T-cell (primary cell): ENCODE results near the gene TJP3. TPM values are rescaled to one million over a fixed set of nuclear protein-coding genes. Genes with fewer than 3 reads are reported as not detected.
"Not testable (repeated sequence)": the region's sequence is repeated elsewhere in the genome, so short reads cannot be mapped to it uniquely, and the experiment has no call there.

Experiments used
- ATAC-seq, 4 experiments: fragments of 200-7000 bp in 3 of 4; fragments of 150-1000 bp in 1 of 4; cut with Tn5 transposase; replicated peaks in 1 of 4; 1 replicate in 3 of 4; 2 replicates in 1 of 4; pipeline ENCODE4 v1.10.0; 2021; ENCODE audit warnings: moderate library complexity in 3 of 4, mild to moderate bottlenecking in 2 of 4, moderate number of reproducible peaks in 1 of 4
- CTCF ChIA-PET, 2 donors: fragments of 300-600 bp; sonication (Branson Sonifier 250); formaldehyde crosslinking; loops; one replicate each; lab custom pipeline; 2022; ENCODE audit warnings: antibody characterized with exemption in 2 of 2; lab: Charles Lee
- POLR2A ChIA-PET, 2 donors: fragments of 300-600 bp; sonication (Branson Sonifier 250); formaldehyde crosslinking; loops; one replicate each; lab custom pipeline; 2022; ENCODE audit warnings: antibody characterized with exemption in 2 of 2; lab: Charles Lee
- DNase-seq, 35 experiments: peaks; one replicate each; pipeline versions ENCODE4 v3.0.0 to v3.0.0-alpha.2; 2013 to 2023
- H3K27ac ChIP-seq: one replicate; pipeline ENCODE4 v1.5.1; 2013; ENCODE audit warnings: low read length
- H3K27me3 ChIP-seq, 2 experiments: replicated peaks in 1 of 2; 1 replicate in 1 of 2; 2 replicates in 1 of 2; pipeline versions ENCODE4 v1.6.1 to v1.7.0; 2013; ENCODE audit warnings: low read length in 1 of 2, mixed read lengths in 1 of 2; ENCODE audit not compliant: control insufficient read depth in 2 of 2, insufficient read depth in 2 of 2; ENCODE audit errors: extremely low read depth in 1 of 2
- H3K36me3 ChIP-seq, 2 donors: 1 replicate in 1 of 2; 2 replicates in 1 of 2; pipeline versions ENCODE4 v1.6.1 to v1.7.0; 2013; ENCODE audit warnings: low read length in 1 of 2; ENCODE audit not compliant: control insufficient read depth in 2 of 2, insufficient read depth in 1 of 2; ENCODE audit errors: extremely low read depth in 1 of 2
- H3K4me1 ChIP-seq, 2 experiments: 1 replicate in 1 of 2; 2 replicates in 1 of 2; pipeline versions ENCODE4 v1.6.1 to v1.7.0; 2013; ENCODE audit warnings: low read length in 2 of 2, mixed read lengths in 1 of 2; ENCODE audit not compliant: insufficient read depth in 2 of 2, control insufficient read depth in 1 of 2; ENCODE audit errors: extremely low read depth in 1 of 2
- H3K4me3 ChIP-seq, 2 donors: 1 replicate in 1 of 2; 2 replicates in 1 of 2; pipeline versions ENCODE4 v1.5.1 to v1.7.0; 2013; ENCODE audit warnings: mild to moderate bottlenecking in 2 of 2, low read length in 1 of 2, moderate library complexity in 1 of 2; ENCODE audit not compliant: control insufficient read depth in 1 of 2; ENCODE audit errors: extremely low read depth in 1 of 2
- H3K9me3 ChIP-seq: 2 replicates; pipeline ENCODE4 v1.7.0; 2013
- H3K27ac Mint-ChIP-seq, 2 donors: one replicate each; pipeline ENCODE4 v1.8.0; 2020 to 2021; ENCODE audit warnings: mild to moderate bottlenecking in 2 of 2, mixed read lengths in 2 of 2
- H3K27me3 Mint-ChIP-seq, 2 donors: one replicate each; pipeline ENCODE4 v1.8.0; 2021 to 2022; ENCODE audit warnings: mixed read lengths in 2 of 2
- H3K36me3 Mint-ChIP-seq: one replicate; pipeline ENCODE4 v1.8.0; 2021; ENCODE audit warnings: mixed read lengths
- H3K4me1 Mint-ChIP-seq, 3 donors: one replicate each; pipeline ENCODE4 v1.8.0; 2020 to 2022; ENCODE audit warnings: mixed read lengths in 3 of 3, mild to moderate bottlenecking in 1 of 3
- H3K4me3 Mint-ChIP-seq, 3 donors: one replicate each; pipeline ENCODE4 v1.8.0; 2020 to 2022; ENCODE audit warnings: mild to moderate bottlenecking in 3 of 3, mixed read lengths in 3 of 3, moderate library complexity in 3 of 3
- H3K9me3 Mint-ChIP-seq, 3 donors: one replicate each; pipeline ENCODE4 v1.8.0; 2020 to 2022; ENCODE audit warnings: mixed read lengths in 3 of 3
- WGBS: methylation state at CpG from one replicate; pipeline ENCODE4 v1.1.5; 2013; ENCODE audit warnings: missing lambda C conversion rate; ENCODE audit not compliant: insufficient coverage; 5-methylcytosine and 5-hydroxymethylcytosine counted together
- total RNA-seq, 35 experiments: library from RNA in 6 of 35; stranded (reverse) in 6 of 35; fragments of 120-200 nt in 1 of 35; gene quantifications; one replicate each; pipeline versions ENCODE4 v1.2.1 to v1.2.4 and lab custom pipeline; 2013 to 2026

Gene TJP3
- total RNA-seq, 5 donors from 2014 or later (not counting 1 experiment from before 2014, with no cell fraction given) = 12.6 to 28.9 (median 19.4) TPM

DNA sequence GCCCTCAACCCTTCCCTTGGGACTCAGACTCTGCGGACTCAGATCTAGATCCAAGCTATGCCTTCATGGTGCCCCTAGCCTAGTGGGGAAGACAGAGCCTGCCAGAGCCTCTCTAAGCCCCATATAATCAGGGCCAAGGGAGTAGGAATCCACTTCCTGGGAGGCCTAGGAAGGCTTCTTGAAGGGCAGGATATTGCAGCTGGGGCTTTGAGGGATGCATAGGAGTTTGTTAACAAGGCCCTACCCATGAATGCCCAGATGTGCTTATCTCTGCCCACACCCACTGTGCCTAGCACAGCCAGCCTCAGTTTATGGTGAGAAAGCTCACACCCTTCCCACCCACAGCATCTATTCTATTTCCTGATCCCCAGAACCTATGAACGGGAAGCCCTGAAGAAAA is 42.0 kb downstream of the TJP3 start:
- H3K9me3 Mint-ChIP-seq = no peaks in the 10 kb centered on the region
- H3K27me3 Mint-ChIP-seq = no peaks in the 10 kb centered on the region
- H3K4me1 Mint-ChIP-seq = peaks cover 7 to 8% (median 7%) of the 10 kb centered on the region in 3 donors
- POLR2A ChIA-PET = no interaction called here
- Histone ChIP-seq H3K27me3 (no peaks in the 10 kb centered on the region), H3K4me3 (no peak overlapping the region), H3K36me3 (peaks cover 12 to 39% of the 10 kb centered on the region in 2 donors), H3K4me1 (peaks cover 0 to 5% of the 10 kb centered on the region in 2 experiments), H3K9me3 (no peaks in the 10 kb centered on the region), H3K27ac (no peak overlapping the region)
- no peak for ATAC-seq
- H3K36me3 Mint-ChIP-seq = peaks cover 21% of the 10 kb centered on the region
- DNase-seq = no peak
- H3K4me3 Mint-ChIP-seq = no peak overlapping the region
- H3K27ac Mint-ChIP-seq = no peak overlapping the region
- 75% methylated on average over 1 of the region's 2 CpGs for WGBS
- CTCF ChIA-PET = no interaction called here

DNA sequence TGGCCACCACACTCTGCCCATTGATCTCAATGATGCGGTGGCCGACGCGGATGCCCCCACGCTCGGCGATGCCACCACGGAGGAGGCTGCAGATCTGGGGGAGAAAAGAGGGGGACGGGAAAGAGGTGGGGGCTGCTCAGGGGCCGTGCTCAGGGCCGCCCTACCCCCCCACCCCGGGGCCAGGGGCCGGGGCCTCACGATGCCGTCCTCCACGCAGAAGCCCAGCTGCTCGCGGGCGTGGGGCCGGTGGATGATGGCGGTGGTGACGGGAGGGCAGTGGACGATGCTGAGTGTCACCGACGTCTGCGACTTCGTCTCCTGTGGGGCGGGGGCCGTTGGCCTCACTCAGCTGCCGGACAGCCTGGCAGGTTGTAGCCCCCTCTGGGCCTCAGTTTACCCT is 43.1 kb downstream of the TJP3 start:
- ChIA-PET CTCF (interaction anchor here in 1 of 2 donors (0.6 kb wide), 1 partner anchor 1619 kb away, joined by 11 read pairs; no protein-coding TSS in a partner anchor), POLR2A (no interaction called here)
- Histone ChIP-seq H3K4me1 (peaks cover 0 to 5% of the 10 kb centered on the region in 2 experiments), H3K4me3 (no peak overlapping the region), H3K27ac (no peak overlapping the region), H3K27me3 (no peaks in the 10 kb centered on the region), H3K36me3 (peaks cover 12 to 39% of the 10 kb centered on the region in 2 donors), H3K9me3 (no peaks in the 10 kb centered on the region)
- over 99% methylated on average over 20 of the region's 30 CpGs for WGBS
- Mint-ChIP-seq H3K27me3 (no peaks in the 10 kb centered on the region), H3K27ac (no peak overlapping the region), H3K9me3 (no peaks in the 10 kb centered on the region), H3K4me1 (peaks cover 13 to 15% (median 13%) of the 10 kb centered on the region in 3 donors), H3K36me3 (peaks cover 21% of the 10 kb centered on the region), H3K4me3 (no peak overlapping the region)
- no peak for ATAC-seq
- DNase-seq = no peak

GRCh38 chr19:3752492-3752891 is 44.3 kb downstream of the TJP3 start:
- no peak overlapping the region for H3K4me3 Mint-ChIP-seq
- DNase-seq (no peak), ATAC-seq (no peak)
- Histone ChIP-seq H3K27ac (no peak overlapping the region), H3K9me3 (no peaks in the 10 kb centered on the region), H3K4me1 (peaks cover 0 to 9% of the 10 kb centered on the region in 2 experiments), H3K4me3 (no peak overlapping the region), H3K36me3 (peaks cover 12 to 47% of the 10 kb centered on the region in 2 donors), H3K27me3 (no peaks in the 10 kb centered on the region)
- 92% methylated on average over 18 of the region's 25 CpGs for WGBS
- ChIA-PET CTCF (no interaction called here), POLR2A (no interaction called here)
- no peak overlapping the region for H3K27ac Mint-ChIP-seq
- no peaks in the 10 kb centered on the region for H3K27me3 Mint-ChIP-seq
- H3K4me1 Mint-ChIP-seq = peaks cover 19 to 24% (median 20%) of the 10 kb centered on the region in 3 donors
- no peaks in the 10 kb centered on the region for H3K9me3 Mint-ChIP-seq
- H3K36me3 Mint-ChIP-seq = peaks cover 26% of the 10 kb centered on the region

- Histone ChIP-seq H3K27ac (no peak overlapping the region), H3K9me3 (no peaks in the 10 kb centered on the region), H3K4me3 (no peak overlapping the region), H3K4me1 (peaks cover 0 to 18% of the 10 kb centered on the region in 2 experiments), H3K27me3 (no peaks in the 10 kb centered on the region), H3K36me3 (peaks cover 24 to 53% of the 10 kb centered on the region in 2 donors)
- DNase-seq (no peak), ATAC-seq (no peak)
- H3K27me3 Mint-ChIP-seq = no peaks in the 10 kb centered on the region
- peaks cover 19 to 31% (median 27%) of the 10 kb centered on the region in 3 donors for H3K4me1 Mint-ChIP-seq
- WGBS = 97% methylated on average over 41 of the region's 51 CpGs
- CTCF ChIA-PET = no interaction called here
- H3K9me3 Mint-ChIP-seq = no peaks in the 10 kb centered on the region
- H3K36me3 Mint-ChIP-seq = peaks cover 26% of the 10 kb centered on the region
- H3K4me3 Mint-ChIP-seq = no peak overlapping the region
- no peak overlapping the region for H3K27ac Mint-ChIP-seq
- POLR2A ChIA-PET = no interaction called here
These were observed 45.6 kb downstream of the TJP3 start for GRCh38 chr19:3753631-3754410.

DNA sequence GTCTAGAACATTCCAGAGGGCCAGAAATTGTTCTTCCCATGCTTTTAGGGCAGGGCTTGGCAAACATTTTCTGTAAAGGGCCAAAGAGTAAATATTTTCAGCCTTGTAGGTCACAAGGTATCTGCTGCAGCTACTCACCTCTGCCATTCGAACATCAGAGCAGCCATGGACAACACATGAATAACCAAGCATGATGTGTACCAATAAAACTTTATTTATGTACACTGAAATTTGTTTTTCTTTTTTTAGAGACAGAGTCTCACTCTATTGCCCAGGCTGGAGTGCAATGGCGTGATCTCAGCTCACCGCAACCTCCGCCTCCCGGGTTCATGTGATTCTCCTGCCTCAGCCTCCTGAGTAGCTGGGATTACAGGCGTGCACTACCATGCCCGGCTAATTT is 49.5 kb downstream of the TJP3 start:
- peaks cover 11% of the 10 kb centered on the region for H3K36me3 Mint-ChIP-seq
- H3K4me3 ChIP-seq, H3K27me3 ChIP-seq, POLR2A ChIA-PET, ATAC-seq, DNase-seq, H3K27ac ChIP-seq, H3K9me3 Mint-ChIP-seq, H3K9me3 ChIP-seq, H3K4me3 Mint-ChIP-seq, CTCF ChIA-PET, H3K27me3 Mint-ChIP-seq, H3K27ac Mint-ChIP-seq: not testable (repeated sequence)
- H3K4me1 Mint-ChIP-seq = peaks cover 48 to 65% (median 58%) of the 10 kb centered on the region in 3 donors
- WGBS = 100% methylated on average over 3 of the region's 7 CpGs
- peaks cover 11 to 50% of the 10 kb centered on the region in 2 experiments for H3K4me1 ChIP-seq
- peaks cover 17 to 32% of the 10 kb centered on the region in 2 donors for H3K36me3 ChIP-seq

DNA sequence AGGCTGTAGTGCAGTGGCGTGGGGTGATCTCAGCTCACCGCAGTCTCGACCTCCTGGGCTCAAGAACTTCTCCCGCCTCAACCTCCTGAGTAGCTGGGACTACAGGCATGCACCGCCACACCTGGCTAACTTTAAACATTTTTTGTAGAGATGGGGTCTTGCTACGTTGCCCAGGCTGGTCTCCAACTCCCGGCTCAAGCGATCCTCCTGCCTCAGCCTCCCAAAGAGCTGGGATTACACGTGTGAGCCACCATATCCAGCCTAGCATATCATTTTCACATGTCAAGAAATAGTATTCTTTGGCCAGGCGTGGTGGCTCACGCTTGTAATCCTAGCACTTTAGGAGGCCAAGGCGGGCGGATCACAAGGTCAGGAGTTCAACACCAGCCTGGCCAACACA is 50.1 kb downstream of the TJP3 start:
- peak overlapping the region in 1 of 3 donors; percentile 98 for H3K4me3 Mint-ChIP-seq

More for the DNA sequence above, 50.1 kb downstream of the TJP3 start:
- POLR2A ChIA-PET, H3K4me3 ChIP-seq, CTCF ChIA-PET, H3K27ac Mint-ChIP-seq, H3K9me3 Mint-ChIP-seq, H3K27me3 Mint-ChIP-seq, DNase-seq, ATAC-seq, H3K36me3 Mint-ChIP-seq, H3K27ac ChIP-seq, H3K27me3 ChIP-seq, H3K9me3 ChIP-seq: not testable (repeated sequence)
- Histone ChIP-seq H3K4me1 (peaks cover 14 to 55% of the 10 kb centered on the region in 2 experiments), H3K36me3 (peaks cover 17 to 28% of the 10 kb centered on the region in 2 donors)
- WGBS = 90% methylated on average over 7 of the region's 13 CpGs
- H3K4me1 Mint-ChIP-seq = peaks cover 53 to 71% (median 64%) of the 10 kb centered on the region in 3 donors
